ENCODE measurements around the gene TIGD2. TPM values are rescaled to one million over a fixed set of nuclear protein-coding genes. Genes with fewer than 3 reads are reported as not detected.
"Not testable (repeated sequence)": the region's sequence is repeated elsewhere in the genome, so short reads cannot be mapped to it uniquely, and the experiment has no call there.

TIGD2 gene
- total RNA-seq, 2 experiments from 2014 or later, result 1.1 to 1.4 TPM

- no peak for DNase-seq
- Mint-ChIP-seq H3K9me3 (no peaks in the 10 kb centered on the region), H3K36me3 (no peaks in the 10 kb centered on the region), H3K4me1 (ENCODE audit: low read depth) (no peaks in the 10 kb centered on the region), H3K4me3 (no peak overlapping the region), H3K27ac (no peak overlapping the region), H3K27me3 (no peaks in the 10 kb centered on the region)
- ChIA-PET CTCF (no interaction called here), POLR2A (no interaction called here)
- intact Hi-C loops (cut with micrococcal nuclease), result no loop called here
Measured at GRCh38 chr4:89121387-89122068, 10.2 kb downstream of the TIGD2 start.

GRCh38 chr4:89123451-89123851, 12.1 kb downstream of the TIGD2 start:
- POLR2A ChIA-PET, result no interaction called here
- no peak for DNase-seq

DNA sequence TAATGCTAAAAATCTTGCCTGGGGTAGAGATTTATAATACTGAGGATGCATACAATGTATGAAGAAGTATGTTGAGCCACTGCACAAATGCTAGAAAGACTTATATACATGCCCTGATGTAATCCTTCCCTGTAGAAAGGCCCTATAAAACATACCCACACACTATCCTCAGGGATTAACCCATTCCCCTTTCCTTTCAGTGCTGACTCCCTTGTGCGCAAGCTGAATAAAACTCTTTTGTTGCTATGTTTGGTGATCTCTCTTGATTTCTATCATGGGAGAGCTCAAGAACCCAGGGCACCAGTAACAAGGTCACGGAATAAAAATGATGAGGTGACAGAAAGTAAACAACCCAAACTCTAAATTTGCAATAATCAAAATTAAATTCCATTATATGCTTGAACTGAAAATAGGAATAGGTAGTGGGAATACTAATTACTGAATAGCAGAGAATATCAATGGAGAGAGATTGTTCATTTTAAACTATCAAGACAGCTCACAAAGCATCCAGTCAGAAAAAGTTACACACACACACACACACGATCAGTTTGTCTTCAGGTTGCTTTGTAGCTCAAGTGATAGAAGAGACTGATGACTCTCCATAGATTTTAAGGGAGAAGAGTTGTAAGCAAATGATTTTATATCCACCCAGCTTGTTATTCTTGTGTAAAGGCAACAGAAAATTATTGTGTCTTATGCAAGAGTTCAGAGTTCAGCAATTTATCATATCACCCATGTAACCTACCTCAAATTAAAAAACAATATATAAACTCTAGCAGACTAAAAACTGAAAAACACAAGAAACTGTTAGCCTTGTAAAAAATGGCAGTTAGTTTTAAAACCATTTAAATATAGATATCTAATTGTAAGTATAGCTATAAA, 14.8 kb downstream of the TIGD2 start:
- ChIA-PET CTCF (no interaction called here), POLR2A (no interaction called here)
- Mint-ChIP-seq H3K4me3 (no peak overlapping the region), H3K27ac (no peak overlapping the region), H3K27me3 (peaks cover 1% of the 10 kb centered on the region), H3K9me3 (no peaks in the 10 kb centered on the region), H3K4me1 (ENCODE audit: low read depth) (no peaks in the 10 kb centered on the region), H3K36me3 (no peaks in the 10 kb centered on the region)
- no peak for DNase-seq
- intact Hi-C loops (cut with micrococcal nuclease), result no loop called here

More at GRCh38 chr4:89123451-89123851, 12.1 kb downstream of the TIGD2 start:
- CTCF ChIA-PET, result no interaction called here
- no peaks in the 10 kb centered on the region for H3K4me1 Mint-ChIP-seq (ENCODE audit: low read depth)
- no peak overlapping the region for H3K27ac Mint-ChIP-seq
- H3K4me3 Mint-ChIP-seq, result no peak overlapping the region
- no peaks in the 10 kb centered on the region for H3K9me3 Mint-ChIP-seq
- intact Hi-C loops (cut with micrococcal nuclease), result no loop called here
- H3K36me3 Mint-ChIP-seq, result no peaks in the 10 kb centered on the region
- H3K27me3 Mint-ChIP-seq, result no peaks in the 10 kb centered on the region

DNA sequence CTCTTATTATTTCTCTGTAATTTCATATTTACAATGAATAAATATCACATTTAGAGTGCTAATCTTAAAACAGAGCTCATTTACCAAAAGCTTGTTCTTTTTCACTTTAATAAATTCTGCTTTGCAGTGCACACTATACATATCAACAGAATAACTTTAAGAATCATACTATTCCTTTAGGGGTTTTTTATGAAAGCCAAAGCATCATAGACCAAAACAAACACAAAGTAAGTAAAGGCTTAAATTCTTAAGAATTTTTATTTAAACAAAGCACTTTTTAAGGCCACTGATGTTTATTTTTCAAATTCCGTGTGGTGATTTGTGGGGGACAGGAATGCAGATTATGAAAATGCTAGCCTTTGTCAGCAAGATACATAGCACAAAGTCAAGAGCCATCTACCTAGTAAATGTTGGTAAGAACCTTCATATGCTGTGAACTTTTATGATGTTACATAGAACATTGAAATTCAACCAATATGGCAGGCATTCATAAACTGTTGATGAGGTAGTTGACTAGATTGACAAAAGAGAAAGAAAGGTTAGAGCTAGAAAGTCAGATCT, 17.8 kb downstream of the TIGD2 start:
- Mint-ChIP-seq H3K4me1 (ENCODE audit: low read depth) (no peaks in the 10 kb centered on the region), H3K36me3 (no peaks in the 10 kb centered on the region), H3K27ac (no peak overlapping the region), H3K9me3 (no peaks in the 10 kb centered on the region), H3K4me3 (no peak overlapping the region), H3K27me3 (peaks cover 1% of the 10 kb centered on the region)
- DNase-seq, result no peak
- intact Hi-C loops (cut with micrococcal nuclease), result no loop called here
- POLR2A ChIA-PET, result no interaction called here
- CTCF ChIA-PET, result no interaction called here

DNA sequence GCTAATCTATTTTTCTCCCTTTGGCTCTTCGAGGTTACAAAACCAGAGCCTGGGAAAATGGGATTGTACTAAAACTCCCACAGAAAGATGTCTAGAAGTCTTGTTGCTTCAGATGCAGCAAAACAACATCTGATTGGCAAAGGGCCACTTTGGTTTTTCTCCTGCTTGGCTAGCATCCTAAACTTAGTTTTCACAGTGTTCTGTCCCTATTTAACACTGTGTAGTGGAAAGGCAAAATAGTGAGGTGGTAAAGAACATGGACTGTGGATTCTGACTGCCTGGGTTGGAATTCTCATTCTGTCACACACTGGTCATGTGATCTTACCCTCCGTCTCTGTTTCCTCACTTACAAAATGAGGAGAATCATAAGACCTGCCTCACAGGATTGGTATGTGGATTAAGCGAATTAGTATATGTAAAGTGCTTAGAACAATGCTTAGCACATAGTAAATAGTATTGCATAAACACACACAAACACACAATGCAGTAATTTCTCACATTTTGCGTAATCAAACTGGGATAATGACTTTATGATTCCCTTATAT, 23.5 kb downstream of the TIGD2 start:
- Mint-ChIP-seq H3K4me1 (ENCODE audit: low read depth) (no peaks in the 10 kb centered on the region), H3K4me3 (no peak overlapping the region), H3K27me3 (no peaks in the 10 kb centered on the region), H3K9me3 (no peaks in the 10 kb centered on the region), H3K27ac (no peak overlapping the region), H3K36me3 (no peaks in the 10 kb centered on the region)
- ChIA-PET CTCF (no interaction called here), POLR2A (no interaction called here)
- intact Hi-C loops (cut with micrococcal nuclease), result no loop called here
- DNase-seq, result no peak

DNA sequence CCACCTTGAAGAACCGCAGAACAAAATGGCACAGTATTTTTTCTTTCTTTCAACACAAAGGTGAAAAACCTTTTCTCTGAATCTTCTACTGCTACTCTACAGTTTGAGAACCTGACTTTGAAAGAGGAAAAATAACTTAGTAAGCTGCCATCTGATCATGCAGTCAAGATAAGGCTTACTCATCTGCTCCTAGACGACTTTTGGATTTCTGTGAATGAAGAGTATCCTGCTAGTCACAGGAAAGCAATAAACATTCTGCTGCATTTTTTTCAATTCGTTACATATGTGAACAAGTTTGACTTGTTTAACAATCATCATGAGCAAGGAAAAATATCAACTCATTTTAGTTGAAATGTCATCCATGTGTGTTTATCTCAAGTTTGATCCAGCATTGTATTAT, 25.2 kb downstream of the TIGD2 start:
- intact Hi-C loops (cut with micrococcal nuclease), result no loop called here
- no peak for DNase-seq
- Mint-ChIP-seq H3K4me3 (no peak overlapping the region), H3K27me3 (no peaks in the 10 kb centered on the region), H3K4me1 (ENCODE audit: low read depth) (no peaks in the 10 kb centered on the region), H3K27ac (no peak overlapping the region), H3K36me3 (no peaks in the 10 kb centered on the region), H3K9me3 (no peaks in the 10 kb centered on the region)
- POLR2A ChIA-PET, result no interaction called here
- CTCF ChIA-PET, result interaction anchor here (0.6 kb wide), 1 partner anchor 324 kb away, joined by 3 read pairs; no protein-coding TSS in a partner anchor

DNA sequence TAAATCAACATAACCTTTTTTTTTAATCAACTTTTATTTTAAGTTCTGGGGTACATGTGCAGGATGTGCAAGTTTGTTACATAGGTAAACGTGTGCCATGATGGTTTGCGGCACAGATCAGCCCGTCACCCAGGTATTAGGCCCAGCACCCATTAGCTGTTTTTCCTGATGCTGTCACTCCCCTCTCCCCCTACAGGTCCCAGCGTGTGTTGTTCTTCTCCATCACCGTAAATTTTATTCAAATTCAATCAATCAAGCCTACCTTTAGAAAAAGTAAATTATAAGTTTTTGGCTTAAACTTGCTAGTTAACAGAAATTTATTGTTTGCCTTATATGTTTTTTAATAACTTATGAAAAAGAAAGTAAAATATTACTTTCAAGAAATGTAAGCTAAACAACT, 25.9 kb downstream of the TIGD2 start:
- no peak overlapping the region for H3K27ac Mint-ChIP-seq
- no peaks in the 10 kb centered on the region for H3K4me1 Mint-ChIP-seq (ENCODE audit: low read depth)

DNA sequence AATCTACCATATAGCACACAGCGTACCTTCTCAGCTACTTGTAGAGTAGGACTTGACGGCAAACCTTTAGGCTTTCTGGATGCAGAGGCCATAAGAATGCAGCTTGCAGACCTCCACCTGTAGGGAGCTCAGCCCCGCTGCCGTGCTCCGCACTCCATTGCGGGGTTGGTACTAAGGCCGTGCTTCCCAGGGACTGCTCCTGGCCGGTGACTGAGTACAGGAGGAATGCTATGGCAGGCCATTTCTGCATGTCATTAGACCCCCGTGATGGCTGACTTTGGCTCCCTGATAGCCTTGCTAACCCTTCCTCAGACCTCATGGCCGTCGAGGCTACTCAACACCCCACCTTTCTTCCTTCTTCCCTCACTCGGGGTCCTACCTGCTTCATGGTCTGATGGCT, 26.4 kb downstream of the TIGD2 start:
- Mint-ChIP-seq H3K27me3 (no peaks in the 10 kb centered on the region), H3K36me3 (no peaks in the 10 kb centered on the region), H3K27ac (no peak overlapping the region), H3K4me1 (ENCODE audit: low read depth) (no peaks in the 10 kb centered on the region), H3K4me3 (no peak overlapping the region), H3K9me3 (no peaks in the 10 kb centered on the region)
- ChIA-PET POLR2A (no interaction called here), CTCF (no interaction called here)
- no peak for DNase-seq
- intact Hi-C loops (cut with micrococcal nuclease), result no loop called here

More for the DNA sequence above, 25.9 kb downstream of the TIGD2 start:
- Mint-ChIP-seq H3K36me3 (no peaks in the 10 kb centered on the region), H3K9me3 (no peaks in the 10 kb centered on the region), H3K27me3 (no peaks in the 10 kb centered on the region), H3K4me3 (no peak overlapping the region)
- CTCF ChIA-PET, result no interaction called here
- intact Hi-C loops (cut with micrococcal nuclease), result no loop called here
- DNase-seq, result no peak
- POLR2A ChIA-PET, result no interaction called here

- Mint-ChIP-seq H3K4me1 (ENCODE audit: low read depth) (no peaks in the 10 kb centered on the region), H3K36me3 (no peaks in the 10 kb centered on the region), H3K9me3 (no peaks in the 10 kb centered on the region), H3K27ac (no peak overlapping the region), H3K4me3 (no peak overlapping the region), H3K27me3 (no peaks in the 10 kb centered on the region)
- intact Hi-C loops (cut with micrococcal nuclease), result no loop called here
- DNase-seq, result no peak
- ChIA-PET CTCF (no interaction called here), POLR2A (no interaction called here)
Measured at GRCh38 chr4:89140168-89140759, 28.9 kb downstream of the TIGD2 start.

DNA sequence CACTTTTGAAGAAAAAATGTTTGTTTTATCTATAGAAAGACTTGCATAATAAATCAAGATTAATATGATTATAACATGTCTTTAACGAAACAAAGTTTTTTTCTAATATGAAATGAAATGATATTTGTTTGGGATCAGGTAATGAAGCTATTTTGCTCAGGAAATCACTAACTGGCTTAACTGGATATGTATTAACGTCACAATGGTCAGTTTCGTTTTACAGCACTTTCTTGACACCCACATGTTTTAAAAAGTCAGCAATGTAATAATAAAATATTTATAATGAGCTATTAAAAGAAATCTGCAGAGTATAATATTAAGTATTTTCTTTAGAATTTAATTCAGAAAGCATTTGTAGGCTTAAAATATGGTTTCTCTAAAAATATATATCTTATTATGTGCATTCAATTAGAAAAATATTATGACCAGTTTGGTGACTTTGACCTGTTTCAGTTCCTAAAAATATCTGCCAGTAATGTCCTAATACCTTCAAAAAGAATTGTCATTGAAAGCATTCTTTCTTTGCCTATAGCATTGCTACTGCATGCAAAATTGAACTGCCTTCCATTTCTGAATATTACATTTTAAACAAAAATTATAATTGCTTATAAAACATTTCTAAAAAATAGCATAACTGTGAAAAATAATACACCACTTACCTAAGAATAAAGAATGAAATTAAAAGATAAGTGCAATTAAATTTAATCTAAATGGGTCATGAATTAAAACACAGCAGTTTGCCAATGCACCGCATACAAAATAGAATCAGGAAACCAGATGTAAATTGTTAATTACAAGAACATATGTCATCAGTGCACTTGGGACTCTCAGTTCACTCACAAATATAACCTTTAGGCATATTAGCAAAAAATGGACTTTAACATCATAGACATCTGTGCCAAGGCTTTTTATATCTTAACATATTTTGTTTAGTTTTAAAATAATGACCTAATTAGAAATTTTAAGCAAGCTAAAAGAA, 31.6 kb downstream of the TIGD2 start:
- CTCF ChIA-PET, result no interaction called here
- no peak overlapping the region for H3K4me3 Mint-ChIP-seq
- H3K36me3 Mint-ChIP-seq, result no peaks in the 10 kb centered on the region
- no peak for DNase-seq
- H3K9me3 Mint-ChIP-seq, result no peaks in the 10 kb centered on the region
- intact Hi-C loops (cut with micrococcal nuclease), result no loop called here
- H3K27ac Mint-ChIP-seq, result no peak overlapping the region
- POLR2A ChIA-PET, result no interaction called here
- H3K4me1 Mint-ChIP-seq (ENCODE audit: low read depth), result no peaks in the 10 kb centered on the region
- H3K27me3 Mint-ChIP-seq, result no peaks in the 10 kb centered on the region

DNA sequence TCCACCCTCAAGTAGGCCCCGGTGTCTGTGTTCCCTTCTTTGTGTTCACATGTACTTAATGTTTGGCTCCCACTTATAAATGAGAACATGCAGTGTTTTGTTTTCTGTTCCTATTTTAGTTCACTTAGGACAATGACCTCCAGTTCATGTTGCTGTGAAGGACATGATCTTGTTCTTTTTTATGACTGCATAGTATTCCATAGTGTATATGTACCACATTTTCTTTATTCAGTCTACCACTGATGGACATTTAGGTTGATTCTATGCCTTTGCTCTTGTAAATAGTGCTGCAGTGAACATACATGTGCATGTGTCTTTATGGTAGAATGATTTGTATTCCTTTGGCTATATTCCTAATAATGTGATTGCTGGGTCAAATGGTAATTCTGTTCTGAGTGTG, 33.3 kb downstream of the TIGD2 start:
- H3K36me3 Mint-ChIP-seq; H3K4me3 Mint-ChIP-seq; H3K27me3 Mint-ChIP-seq; H3K27ac Mint-ChIP-seq; CTCF ChIA-PET; POLR2A ChIA-PET; H3K9me3 Mint-ChIP-seq; H3K4me1 Mint-ChIP-seq (ENCODE audit: low read depth); DNase-seq; intact Hi-C loops (cut with micrococcal nuclease): not testable (repeated sequence)
